Measurements from ENCODE around the gene IL3RA.

Gene IL3RA

GRCh38 chrX:1412551-1413161 is 76.1 kb downstream of the IL3RA start:
- no peak for DNase-seq (ENCODE audit: low read depth)
- H3K4me3 ChIP-seq (ENCODE audit: low read depth, low read length) = no peak overlapping the region
- no peak for TF ChIP-seq CTCF (IDR thresholded peaks at IDR 0.05; ENCODE audit: low read depth, low read length, missing control alignments)
- in situ Hi-C loops (cut with HindIII; ENCODE audit: low sequenced_read_pairs) = no loop called here

- TF ChIP-seq CTCF (IDR thresholded peaks at IDR 0.05; ENCODE audit: low read depth, low read length, missing control alignments) = no peak
- DNase-seq (ENCODE audit: low read depth) = no peak
- in situ Hi-C loops (cut with HindIII; ENCODE audit: low sequenced_read_pairs) = no loop called here
- no peak overlapping the region for H3K4me3 ChIP-seq (ENCODE audit: low read depth, low read length)
These were observed 79.8 kb downstream of the IL3RA start for GRCh38 chrX:1416327-1416784.

- no peak overlapping the region for H3K4me3 ChIP-seq (ENCODE audit: low read depth, low read length)
- in situ Hi-C loops (cut with HindIII; ENCODE audit: low sequenced_read_pairs) = no loop called here
- DNase-seq (ENCODE audit: low read depth) = no peak
- no peak for TF ChIP-seq CTCF (IDR thresholded peaks at IDR 0.05; ENCODE audit: low read depth, low read length, missing control alignments)
These were observed 80.6 kb downstream of the IL3RA start for GRCh38 chrX:1416965-1417760.

GRCh38 chrX:1417921-1418771 is 81.6 kb downstream of the IL3RA start:
- no peak for DNase-seq (ENCODE audit: low read depth)
- no peak overlapping the region for H3K4me3 ChIP-seq (ENCODE audit: low read depth, low read length)
- in situ Hi-C loops (cut with HindIII; ENCODE audit: low sequenced_read_pairs) = no loop called here
- TF ChIP-seq CTCF (IDR thresholded peaks at IDR 0.05; ENCODE audit: low read depth, low read length, missing control alignments) = no peak

GRCh38 chrX:1418901-1419544 is 82.4 kb downstream of the IL3RA start:
- in situ Hi-C loops (cut with HindIII; ENCODE audit: low sequenced_read_pairs) = no loop called here
- no peak for DNase-seq (ENCODE audit: low read depth)
- TF ChIP-seq CTCF (IDR thresholded peaks at IDR 0.05; ENCODE audit: low read depth, low read length, missing control alignments) = no peak
- H3K4me3 ChIP-seq (ENCODE audit: low read depth, low read length) = no peak overlapping the region
